Ovary (tissue), 3 donors: ENCODE measurements around the gene UBE2G1.

ENCODE experiments used
- EP300 ChIP-seq: sonication (generic); formaldehyde crosslinking; IDR thresholded peaks from one replicate; pipeline ENCODE4 v1.6.1; 2017; ENCODE audit warnings: antibody characterized with exemption
- POLR2A ChIP-seq: fragments of 450-650 bp; IDR thresholded peaks from one replicate; pipeline ENCODE4 v1.6.1; 2017; ENCODE audit warnings: antibody characterized with exemption, mild to moderate bottlenecking, moderate library complexity
- TF ChIP-seq, protein P1 (sequence below), 3 donors: fragments of 450-650 bp in 2 of 3; fragments of 200-600 bp in 1 of 3; IDR thresholded peaks; one replicate each; pipeline versions ENCODE4 v1.5.1 to v1.8.0; 2016 to 2022; ENCODE audit warnings: antibody characterized with exemption in 3 of 3, mild to moderate bottlenecking in 1 of 3
- donor health status: DM: no; HTN: no; CAD: no.

DNA sequence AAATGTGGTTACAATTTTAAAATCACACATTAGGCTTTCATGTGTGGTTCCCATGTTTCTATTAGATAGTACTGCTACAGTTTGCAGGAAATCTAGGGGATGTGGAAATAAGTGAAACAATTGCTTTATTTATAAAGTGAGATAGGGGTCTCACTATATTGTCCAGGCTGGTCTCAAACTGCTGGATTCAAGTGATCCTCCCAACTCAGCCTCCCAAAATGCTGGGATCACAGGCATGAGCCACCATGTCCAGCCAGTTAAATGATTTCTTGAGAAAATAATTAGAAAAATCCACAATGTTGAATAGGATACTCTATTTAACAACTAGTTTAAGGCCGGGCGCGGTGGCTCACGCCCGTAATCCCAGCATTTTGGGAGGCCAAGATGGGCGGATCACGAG, 42.0 kb downstream of the UBE2G1 start:
- TF ChIP-seq, protein P1, sequence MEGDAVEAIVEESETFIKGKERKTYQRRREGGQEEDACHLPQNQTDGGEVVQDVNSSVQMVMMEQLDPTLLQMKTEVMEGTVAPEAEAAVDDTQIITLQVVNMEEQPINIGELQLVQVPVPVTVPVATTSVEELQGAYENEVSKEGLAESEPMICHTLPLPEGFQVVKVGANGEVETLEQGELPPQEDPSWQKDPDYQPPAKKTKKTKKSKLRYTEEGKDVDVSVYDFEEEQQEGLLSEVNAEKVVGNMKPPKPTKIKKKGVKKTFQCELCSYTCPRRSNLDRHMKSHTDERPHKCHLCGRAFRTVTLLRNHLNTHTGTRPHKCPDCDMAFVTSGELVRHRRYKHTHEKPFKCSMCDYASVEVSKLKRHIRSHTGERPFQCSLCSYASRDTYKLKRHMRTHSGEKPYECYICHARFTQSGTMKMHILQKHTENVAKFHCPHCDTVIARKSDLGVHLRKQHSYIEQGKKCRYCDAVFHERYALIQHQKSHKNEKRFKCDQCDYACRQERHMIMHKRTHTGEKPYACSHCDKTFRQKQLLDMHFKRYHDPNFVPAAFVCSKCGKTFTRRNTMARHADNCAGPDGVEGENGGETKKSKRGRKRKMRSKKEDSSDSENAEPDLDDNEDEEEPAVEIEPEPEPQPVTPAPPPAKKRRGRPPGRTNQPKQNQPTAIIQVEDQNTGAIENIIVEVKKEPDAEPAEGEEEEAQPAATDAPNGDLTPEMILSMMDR (IDR thresholded peaks at IDR 0.05) = no peak
- no peak for TF ChIP-seq EP300
- no peak for TF ChIP-seq POLR2A
